IMR-90 (cell line): Measurements from ENCODE around the gene C13orf42. TPM values are rescaled to one million over a fixed set of nuclear protein-coding genes. Genes with fewer than 3 reads are reported as not detected.

Source experiments
- ATAC-seq: fragments of 200-7000 bp; cut with Tn5 transposase; 2 replicates; pipeline ENCODE4 v1.9.1; 2020; ENCODE audit warnings: low read depth, mild to moderate bottlenecking, moderate library complexity
- BruUV-seq: library from RNA; stranded (reverse); fragments of 400-500 nt; replicated peaks from 2 replicates; lab custom pipeline; 2021; lab: Mats Ljungman, UMichigan
- CTCF ChIA-PET: fragments of 300-600 bp; formaldehyde crosslinking; extraction: SDS; loops from one replicate; lab custom pipeline; 2021; ENCODE audit warnings: antibody characterized with exemption; lab: Yijun Ruan, JAX
- POLR2A ChIA-PET: fragments of 300-600 bp; sonication (Branson Sonifier 250); formaldehyde crosslinking; loops from one replicate; lab custom pipeline; 2022; ENCODE audit warnings: antibody characterized with exemption; ENCODE audit not compliant: unreplicated experiment; lab: Charles Lee
- DNase-seq: peaks from one replicate; pipeline ENCODE4 v3.0.0; 2013
- H2AFZ ChIP-seq: replicated peaks from 2 replicates; pipeline ENCODE3; 2013; ENCODE audit warnings: low read length, mild to moderate bottlenecking; ENCODE audit not compliant: poor library complexity
- H2AK5ac ChIP-seq: 2 replicates; pipeline ENCODE4 v1.6.1; 2013; ENCODE audit warnings: low read depth, low read length, inconsistent platforms
- H2AK9ac ChIP-seq: replicated peaks from 2 replicates; pipeline ENCODE3; 2013; ENCODE audit warnings: mild to moderate bottlenecking, low read depth, low read length, moderate library complexity; ENCODE audit not compliant: poor library complexity
- H2BK120ac ChIP-seq: 2 replicates; pipeline ENCODE4 v1.6.1; 2013; ENCODE audit warnings: low read depth, low read length, inconsistent platforms
- H2BK15ac ChIP-seq: 3 replicates; pipeline ENCODE4 v1.6.1; 2013; ENCODE audit warnings: low read depth, low read length, inconsistent platforms
- H2BK20ac ChIP-seq: 2 replicates; pipeline ENCODE4 v1.6.1; 2013; ENCODE audit warnings: low read depth, mild to moderate bottlenecking, inconsistent platforms, low read length, moderate library complexity
- H2BK5ac ChIP-seq: 2 replicates; pipeline ENCODE4 v1.6.1; 2013; ENCODE audit warnings: mild to moderate bottlenecking, low read depth, low read length, inconsistent platforms; ENCODE audit not compliant: poor library complexity, severe bottlenecking
- H3K14ac ChIP-seq: replicated peaks from 2 replicates; pipeline ENCODE4 v1.6.1; 2013; ENCODE audit warnings: low read depth, low read length, inconsistent platforms
- H3K18ac ChIP-seq: 2 replicates; pipeline ENCODE4 v1.6.1; 2013; ENCODE audit warnings: low read depth, low read length, control low read depth
- H3K23ac ChIP-seq: 2 replicates; pipeline ENCODE4 v1.6.1; 2013; ENCODE audit warnings: low read depth, low read length, inconsistent platforms
- H3K27ac ChIP-seq: 2 replicates; pipeline ENCODE4 v1.5.1; 2013; ENCODE audit warnings: mild to moderate bottlenecking, control low read depth, low read length; ENCODE audit not compliant: insufficient read depth
- H3K27me3 ChIP-seq: 2 replicates; pipeline ENCODE4 v1.6.1; 2013; ENCODE audit warnings: low read length; ENCODE audit not compliant: control insufficient read depth, insufficient read depth
- H3K36me3 ChIP-seq: 2 replicates; pipeline ENCODE4 v1.6.1; 2013; ENCODE audit warnings: low read length, mixed read lengths; ENCODE audit not compliant: control insufficient read depth, insufficient read depth
- H3K4ac ChIP-seq: 2 replicates; pipeline ENCODE4 v1.6.1; 2013; ENCODE audit warnings: low read depth, low read length, inconsistent platforms
- H3K4me1 ChIP-seq: 2 replicates; pipeline ENCODE4 v1.6.1; 2013; ENCODE audit warnings: low read length, mixed read lengths; ENCODE audit not compliant: control insufficient read depth, insufficient read depth
- H3K4me2 ChIP-seq: 2 replicates; pipeline ENCODE4 v1.6.1; 2013; ENCODE audit warnings: low read depth, mild to moderate bottlenecking, control low read depth, low read length, moderate library complexity
- H3K4me3 ChIP-seq: 2 replicates; pipeline ENCODE4 v1.5.1; 2013; ENCODE audit warnings: low read depth, mild to moderate bottlenecking, control low read depth, low read length, moderate library complexity; ENCODE audit not compliant: insufficient read depth
- H3K56ac ChIP-seq: 2 replicates; pipeline ENCODE4 v1.6.1; 2013; ENCODE audit warnings: low read length, inconsistent platforms; ENCODE audit not compliant: insufficient read depth; ENCODE audit errors: extremely low read depth
- H3K79me1 ChIP-seq, 2 experiments: 2 replicates each; pipeline ENCODE4 v1.6.1; 2013; ENCODE audit warnings: low read length in 2 of 2, inconsistent platforms in 1 of 2, low read depth in 1 of 2
- H3K9ac ChIP-seq: 2 replicates; pipeline ENCODE4 v1.6.1; 2013; ENCODE audit warnings: low read depth, low read length, control low read depth
- H3K9me1 ChIP-seq: 2 replicates; pipeline ENCODE4 v1.6.1; 2013; ENCODE audit warnings: low read length, inconsistent platforms; ENCODE audit not compliant: insufficient read depth
- H3K9me3 ChIP-seq: 2 replicates; pipeline ENCODE4 v1.6.1; 2013; ENCODE audit warnings: low read length; ENCODE audit not compliant: control insufficient read depth, insufficient read depth
- H4K20me1 ChIP-seq: 2 replicates; pipeline ENCODE4 v1.6.1; 2013; ENCODE audit warnings: low read length, inconsistent platforms; ENCODE audit not compliant: insufficient read depth
- H4K5ac ChIP-seq: 2 replicates; pipeline ENCODE4 v1.6.1; 2013; ENCODE audit warnings: mild to moderate bottlenecking, low read depth, low read length, control low read depth
- H4K8ac ChIP-seq, 2 experiments: 2 replicates each; pipeline ENCODE4 v1.6.1; 2013; ENCODE audit warnings: low read depth in 2 of 2, low read length in 2 of 2, control low read depth in 1 of 2, inconsistent platforms in 1 of 2
- H4K91ac ChIP-seq: 2 replicates; pipeline ENCODE4 v1.6.1; 2013; ENCODE audit warnings: low read depth, low read length, inconsistent platforms; ENCODE audit not compliant: insufficient read depth
- BHLHE40 ChIP-seq: fragments of 150-350 bp; IDR thresholded peaks from 2 replicates; pipeline ENCODE4 v1.6.1; 2016; ENCODE audit warnings: mild to moderate bottlenecking, low read depth, low read length
- CEBPB ChIP-seq: IDR thresholded peaks from 2 replicates; pipeline ENCODE4 v1.6.1; 2012; ENCODE audit warnings: low read depth, low read length, improper control_type of control experiment
- CHD1 ChIP-seq: IDR thresholded peaks from 2 replicates; pipeline ENCODE4 v1.6.1; 2012; ENCODE audit warnings: low read depth, low read length, improper control_type of control experiment
- CTCF ChIP-seq: conservative IDR thresholded peaks from 2 replicates; pipeline ENCODE4 v1.5.1; 2012; ENCODE audit warnings: mild to moderate bottlenecking, low read depth, low read length, improper control_type of control experiment
- MAZ ChIP-seq: IDR thresholded peaks from 2 replicates; pipeline ENCODE4 v1.6.1; 2012; ENCODE audit warnings: low read depth, mild to moderate bottlenecking, low read length, improper control_type of control experiment, moderate library complexity, borderline replicate concordance
- MXI1 ChIP-seq: IDR thresholded peaks from 2 replicates; pipeline ENCODE4 v1.6.1; 2012; ENCODE audit warnings: low read depth, mild to moderate bottlenecking, low read length, moderate library complexity, borderline replicate concordance
- NFE2L2 ChIP-seq: fragments of 150-350 bp; IDR thresholded peaks from 2 replicates; pipeline ENCODE4 v1.6.1; 2016; ENCODE audit warnings: low read depth, mild to moderate bottlenecking, low read length
- POLR2A ChIP-seq: IDR thresholded peaks from 2 replicates; pipeline ENCODE4 v1.6.1; 2012; ENCODE audit warnings: mild to moderate bottlenecking, low read depth, low read length
- RAD21 ChIP-seq: IDR thresholded peaks from 2 replicates; pipeline ENCODE4 v1.6.1; 2012; ENCODE audit warnings: low read length, improper control_type of control experiment
- RCOR1 ChIP-seq: IDR thresholded peaks from 2 replicates; pipeline ENCODE4 v1.6.1; 2012; ENCODE audit warnings: mild to moderate bottlenecking, low read length, improper control_type of control experiment; ENCODE audit not compliant: insufficient replicate concordance
- WGBS, 2 experiments: methylation state at CpG; one replicate each; pipeline versions ENCODE4 v1.1.5 to v1.1.7; 2013; ENCODE audit warnings: missing lambda C conversion rate in 2 of 2; ENCODE audit not compliant: insufficient read length in 1 of 2; ENCODE audit errors: extremely low coverage in 2 of 2; 5-methylcytosine and 5-hydroxymethylcytosine counted together
- dilution Hi-C: fragments of 300-500 bp; cut with HindIII; formaldehyde crosslinking; loops from one replicate; pipeline ENCODE4 v1.14.3; 2018; ENCODE audit warnings: low sequenced_read_pairs; ENCODE audit not compliant: unreplicated experiment
- in situ Hi-C: fragments of 300-500 bp; cut with MboI; formaldehyde crosslinking; loops from 3 replicates; pipeline ENCODE4 v1.14.3; 2019; ENCODE audit warnings: low sequenced_read_pairs, inconsistent platforms, mixed read lengths
- intact Hi-C: fragments of 100-400 bp; cut with micrococcal nuclease; formaldehyde crosslinking; loops from 2 replicates; pipeline ENCODE4 v1.10.0; 2022
- polyA plus RNA-seq, 3 experiments: library from polyadenylated mRNA; depleted of rRNA; stranded (reverse); fragments of >200 nt; gene quantifications; 2 replicates each; pipeline ENCODE4 v1.2.3, GENCODE V29; 2012; ENCODE audit warnings: low replicate concordance in 1 of 3
- total RNA-seq: library from RNA; depleted of rRNA; stranded (reverse); fragments of >200 nt; gene quantifications from 2 replicates; pipeline ENCODE4 v1.2.3, GENCODE V29; 2012
- TF ChIP-seq, protein P1 (sequence below): fragments of 150-350 bp; IDR thresholded peaks from 2 replicates; pipeline ENCODE4 v1.6.1; 2017; ENCODE audit warnings: mild to moderate bottlenecking, antibody characterized with exemption, low read length, low read depth
- TF ChIP-seq, protein P2 (sequence below): fragments of 150-350 bp; IDR thresholded peaks from 2 replicates; pipeline ENCODE4 v1.6.1; 2016; ENCODE audit warnings: low read depth, mild to moderate bottlenecking, low read length, moderate library complexity, borderline replicate concordance

C13orf42 gene
- total and polyA plus RNA-seq, 2 of the 4 experiments (the other 2 are of a cell fraction), result not detected

GRCh38 chr13:51041710-51042109 lies 69.4 kb downstream of the C13orf42 start:
- no peak overlapping the region for H3K18ac ChIP-seq
- no peak for ATAC-seq
- TF ChIP-seq MAZ, result no peak
- TF ChIP-seq CEBPB, result no peak
- no peak for TF ChIP-seq CHD1
- TF ChIP-seq POLR2A, result no peak
- TF ChIP-seq MXI1, result no peak
- TF ChIP-seq CTCF, result no peak
- TF ChIP-seq, protein P1, sequence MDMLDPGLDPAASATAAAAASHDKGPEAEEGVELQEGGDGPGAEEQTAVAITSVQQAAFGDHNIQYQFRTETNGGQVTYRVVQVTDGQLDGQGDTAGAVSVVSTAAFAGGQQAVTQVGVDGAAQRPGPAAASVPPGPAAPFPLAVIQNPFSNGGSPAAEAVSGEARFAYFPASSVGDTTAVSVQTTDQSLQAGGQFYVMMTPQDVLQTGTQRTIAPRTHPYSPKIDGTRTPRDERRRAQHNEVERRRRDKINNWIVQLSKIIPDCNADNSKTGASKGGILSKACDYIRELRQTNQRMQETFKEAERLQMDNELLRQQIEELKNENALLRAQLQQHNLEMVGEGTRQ, result no peak
- TF ChIP-seq NFE2L2, result no peak
- TF ChIP-seq, protein P2, sequence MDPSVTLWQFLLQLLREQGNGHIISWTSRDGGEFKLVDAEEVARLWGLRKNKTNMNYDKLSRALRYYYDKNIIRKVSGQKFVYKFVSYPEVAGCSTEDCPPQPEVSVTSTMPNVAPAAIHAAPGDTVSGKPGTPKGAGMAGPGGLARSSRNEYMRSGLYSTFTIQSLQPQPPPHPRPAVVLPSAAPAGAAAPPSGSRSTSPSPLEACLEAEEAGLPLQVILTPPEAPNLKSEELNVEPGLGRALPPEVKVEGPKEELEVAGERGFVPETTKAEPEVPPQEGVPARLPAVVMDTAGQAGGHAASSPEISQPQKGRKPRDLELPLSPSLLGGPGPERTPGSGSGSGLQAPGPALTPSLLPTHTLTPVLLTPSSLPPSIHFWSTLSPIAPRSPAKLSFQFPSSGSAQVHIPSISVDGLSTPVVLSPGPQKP, result no peak
- TF ChIP-seq RCOR1, result no peak
- TF ChIP-seq BHLHE40, result no peak
- TF ChIP-seq RAD21, result no peak
- in situ Hi-C loops, result no loop called here
- BruUV-seq, result no TSS peak
- POLR2A ChIA-PET, result no interaction called here
- no peak overlapping the region for H3K4me2 ChIP-seq
- H3K14ac ChIP-seq, result no peak overlapping the region
- H2AK5ac ChIP-seq, result no peak overlapping the region
- no peak overlapping the region for H3K23ac ChIP-seq
- WGBS, 2 experiments, result 94% methylated on average over 2 of the region's 5 CpGs; no CpG with 5 or more reads in 1 of the 2 experiments
- DNase-seq, result no peak
- no peak overlapping the region for H4K5ac ChIP-seq
- H3K27me3 ChIP-seq, result peaks cover 28% of the 10 kb centered on the region
- H3K36me3 ChIP-seq, result no peaks in the 10 kb centered on the region
- no peak overlapping the region for H2BK120ac ChIP-seq
- CTCF ChIA-PET, result no interaction called here
- H3K9me3 ChIP-seq, result no peaks in the 10 kb centered on the region
- H3K9me1 ChIP-seq, result no peaks in the 10 kb centered on the region
- H2BK20ac ChIP-seq, result no peak overlapping the region
- H3K4me1 ChIP-seq, result no peaks in the 10 kb centered on the region
- H3K4me3 ChIP-seq, result no peak overlapping the region
- H2BK5ac ChIP-seq, result no peak overlapping the region
- H2AK9ac ChIP-seq, result no peak overlapping the region
- H2AFZ ChIP-seq, result no peak overlapping the region
- no peak overlapping the region for H3K4ac ChIP-seq
- intact Hi-C loops, result no loop called here
- no peak overlapping the region for H4K8ac ChIP-seq
- H3K9ac ChIP-seq, result no peak overlapping the region
- dilution Hi-C loops, result no loop called here
- no peak overlapping the region for H3K56ac ChIP-seq
- no peaks in the 10 kb centered on the region for H3K79me1 ChIP-seq
- no peak overlapping the region for H3K27ac ChIP-seq
- H2BK15ac ChIP-seq, result no peak overlapping the region
- H4K20me1 ChIP-seq, result no peaks in the 10 kb centered on the region
- H4K91ac ChIP-seq, result no peak overlapping the region
